ENCODE results near the gene MED12L. TPM values are rescaled to one million over a fixed set of nuclear protein-coding genes. Genes with fewer than 3 reads are reported as not detected.

MED12L gene
- total and polyA plus RNA-seq, 9 of the 15 experiments (the other 6 are each of a cell fraction or from before 2014, with no cell fraction given), result not detected

DNA sequence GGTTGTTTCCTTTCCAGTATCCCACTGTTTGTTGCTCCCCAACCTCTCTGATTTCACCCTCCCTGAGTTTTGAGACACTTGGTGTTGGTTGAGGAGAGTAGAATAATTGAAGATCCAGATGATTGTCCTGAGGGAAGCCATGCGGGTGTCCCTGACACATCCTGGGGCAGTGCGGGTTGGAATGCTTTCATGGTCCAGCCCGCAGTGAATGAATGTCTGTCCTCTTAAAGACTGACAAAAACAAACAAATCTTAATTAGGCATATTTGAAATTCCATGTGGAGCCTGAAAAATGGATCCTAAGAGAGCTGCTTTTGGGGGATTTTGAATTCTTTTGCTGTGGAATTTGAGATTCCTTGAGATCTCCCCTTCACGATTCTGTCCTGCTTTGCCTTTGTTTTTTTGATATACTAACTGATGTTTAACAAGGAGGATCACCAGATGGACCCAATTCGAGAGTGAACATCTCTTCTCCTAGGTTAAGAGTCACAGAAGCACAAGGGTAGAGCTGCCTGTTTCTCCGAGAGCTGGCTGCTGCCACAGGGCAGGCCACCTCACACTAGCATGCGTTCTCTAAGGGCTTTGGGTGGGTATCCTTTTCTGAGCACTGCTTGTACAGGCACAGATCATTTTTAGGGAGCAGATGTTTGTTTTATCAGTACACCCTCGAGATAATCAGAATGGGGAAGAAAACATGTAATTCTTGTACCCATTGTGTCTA is 70.1 kb downstream of the MED12L start (continued):
- TF ChIP-seq, protein P1, sequence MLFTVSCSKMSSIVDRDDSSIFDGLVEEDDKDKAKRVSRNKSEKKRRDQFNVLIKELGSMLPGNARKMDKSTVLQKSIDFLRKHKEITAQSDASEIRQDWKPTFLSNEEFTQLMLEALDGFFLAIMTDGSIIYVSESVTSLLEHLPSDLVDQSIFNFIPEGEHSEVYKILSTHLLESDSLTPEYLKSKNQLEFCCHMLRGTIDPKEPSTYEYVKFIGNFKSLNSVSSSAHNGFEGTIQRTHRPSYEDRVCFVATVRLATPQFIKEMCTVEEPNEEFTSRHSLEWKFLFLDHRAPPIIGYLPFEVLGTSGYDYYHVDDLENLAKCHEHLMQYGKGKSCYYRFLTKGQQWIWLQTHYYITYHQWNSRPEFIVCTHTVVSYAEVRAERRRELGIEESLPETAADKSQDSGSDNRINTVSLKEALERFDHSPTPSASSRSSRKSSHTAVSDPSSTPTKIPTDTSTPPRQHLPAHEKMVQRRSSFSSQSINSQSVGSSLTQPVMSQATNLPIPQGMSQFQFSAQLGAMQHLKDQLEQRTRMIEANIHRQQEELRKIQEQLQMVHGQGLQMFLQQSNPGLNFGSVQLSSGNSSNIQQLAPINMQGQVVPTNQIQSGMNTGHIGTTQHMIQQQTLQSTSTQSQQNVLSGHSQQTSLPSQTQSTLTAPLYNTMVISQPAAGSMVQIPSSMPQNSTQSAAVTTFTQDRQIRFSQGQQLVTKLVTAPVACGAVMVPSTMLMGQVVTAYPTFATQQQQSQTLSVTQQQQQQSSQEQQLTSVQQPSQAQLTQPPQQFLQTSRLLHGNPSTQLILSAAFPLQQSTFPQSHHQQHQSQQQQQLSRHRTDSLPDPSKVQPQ (CRISPR knock-in tag; IDR thresholded peaks at IDR 0.05; ENCODE audit: borderline replicate concordance), result no peak
- TF ChIP-seq HIVEP1 (CRISPR knock-in tag; IDR thresholded peaks at IDR 0.05), result no peak
- TF ChIP-seq, protein P2, sequence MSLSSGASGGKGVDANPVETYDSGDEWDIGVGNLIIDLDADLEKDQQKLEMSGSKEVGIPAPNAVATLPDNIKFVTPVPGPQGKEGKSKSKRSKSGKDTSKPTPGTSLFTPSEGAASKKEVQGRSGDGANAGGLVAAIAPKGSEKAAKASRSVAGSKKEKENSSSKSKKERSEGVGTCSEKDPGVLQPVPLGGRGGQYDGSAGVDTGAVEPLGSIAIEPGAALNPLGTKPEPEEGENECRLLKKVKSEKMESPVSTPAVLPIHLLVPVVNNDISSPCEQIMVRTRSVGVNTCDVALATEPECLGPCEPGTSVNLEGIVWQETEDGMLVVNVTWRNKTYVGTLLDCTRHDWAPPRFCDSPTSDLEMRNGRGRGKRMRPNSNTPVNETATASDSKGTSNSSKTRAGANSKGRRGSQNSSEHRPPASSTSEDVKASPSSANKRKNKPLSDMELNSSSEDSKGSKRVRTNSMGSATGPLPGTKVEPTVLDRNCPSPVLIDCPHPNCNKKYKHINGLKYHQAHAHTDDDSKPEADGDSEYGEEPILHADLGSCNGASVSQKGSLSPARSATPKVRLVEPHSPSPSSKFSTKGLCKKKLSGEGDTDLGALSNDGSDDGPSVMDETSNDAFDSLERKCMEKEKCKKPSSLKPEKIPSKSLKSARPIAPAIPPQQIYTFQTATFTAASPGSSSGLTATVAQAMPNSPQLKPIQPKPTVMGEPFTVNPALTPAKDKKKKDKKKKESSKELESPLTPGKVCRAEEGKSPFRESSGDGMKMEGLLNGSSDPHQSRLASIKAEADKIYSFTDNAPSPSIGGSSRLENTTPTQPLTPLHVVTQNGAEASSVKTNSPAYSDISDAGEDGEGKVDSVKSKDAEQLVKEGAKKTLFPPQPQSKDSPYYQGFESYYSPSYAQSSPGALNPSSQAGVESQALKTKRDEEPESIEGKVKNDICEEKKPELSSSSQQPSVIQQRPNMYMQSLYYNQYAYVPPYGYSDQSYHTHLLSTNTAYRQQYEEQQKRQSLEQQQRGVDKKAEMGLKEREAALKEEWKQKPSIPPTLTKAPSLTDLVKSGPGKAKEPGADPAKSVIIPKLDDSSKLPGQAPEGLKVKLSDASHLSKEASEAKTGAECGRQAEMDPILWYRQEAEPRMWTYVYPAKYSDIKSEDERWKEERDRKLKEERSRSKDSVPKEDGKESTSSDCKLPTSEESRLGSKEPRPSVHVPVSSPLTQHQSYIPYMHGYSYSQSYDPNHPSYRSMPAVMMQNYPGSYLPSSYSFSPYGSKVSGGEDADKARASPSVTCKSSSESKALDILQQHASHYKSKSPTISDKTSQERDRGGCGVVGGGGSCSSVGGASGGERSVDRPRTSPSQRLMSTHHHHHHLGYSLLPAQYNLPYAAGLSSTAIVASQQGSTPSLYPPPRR (CRISPR knock-in tag; IDR thresholded peaks at IDR 0.05; ENCODE audit: borderline replicate concordance), result no peak
- TF ChIP-seq PPARD (CRISPR knock-in tag; IDR thresholded peaks at IDR 0.05), result no peak
- no peak for TF ChIP-seq PHTF2 (CRISPR knock-in tag; IDR thresholded peaks at IDR 0.05)
- no peak for TF ChIP-seq MYC (IDR thresholded peaks at IDR 0.05; ENCODE audit: low read depth, low read length)
- TF ChIP-seq MYC (CRISPR knock-in tag; IDR thresholded peaks at IDR 0.05; ENCODE audit: borderline replicate concordance, low read depth), result no peak
- TF ChIP-seq, protein P3, sequence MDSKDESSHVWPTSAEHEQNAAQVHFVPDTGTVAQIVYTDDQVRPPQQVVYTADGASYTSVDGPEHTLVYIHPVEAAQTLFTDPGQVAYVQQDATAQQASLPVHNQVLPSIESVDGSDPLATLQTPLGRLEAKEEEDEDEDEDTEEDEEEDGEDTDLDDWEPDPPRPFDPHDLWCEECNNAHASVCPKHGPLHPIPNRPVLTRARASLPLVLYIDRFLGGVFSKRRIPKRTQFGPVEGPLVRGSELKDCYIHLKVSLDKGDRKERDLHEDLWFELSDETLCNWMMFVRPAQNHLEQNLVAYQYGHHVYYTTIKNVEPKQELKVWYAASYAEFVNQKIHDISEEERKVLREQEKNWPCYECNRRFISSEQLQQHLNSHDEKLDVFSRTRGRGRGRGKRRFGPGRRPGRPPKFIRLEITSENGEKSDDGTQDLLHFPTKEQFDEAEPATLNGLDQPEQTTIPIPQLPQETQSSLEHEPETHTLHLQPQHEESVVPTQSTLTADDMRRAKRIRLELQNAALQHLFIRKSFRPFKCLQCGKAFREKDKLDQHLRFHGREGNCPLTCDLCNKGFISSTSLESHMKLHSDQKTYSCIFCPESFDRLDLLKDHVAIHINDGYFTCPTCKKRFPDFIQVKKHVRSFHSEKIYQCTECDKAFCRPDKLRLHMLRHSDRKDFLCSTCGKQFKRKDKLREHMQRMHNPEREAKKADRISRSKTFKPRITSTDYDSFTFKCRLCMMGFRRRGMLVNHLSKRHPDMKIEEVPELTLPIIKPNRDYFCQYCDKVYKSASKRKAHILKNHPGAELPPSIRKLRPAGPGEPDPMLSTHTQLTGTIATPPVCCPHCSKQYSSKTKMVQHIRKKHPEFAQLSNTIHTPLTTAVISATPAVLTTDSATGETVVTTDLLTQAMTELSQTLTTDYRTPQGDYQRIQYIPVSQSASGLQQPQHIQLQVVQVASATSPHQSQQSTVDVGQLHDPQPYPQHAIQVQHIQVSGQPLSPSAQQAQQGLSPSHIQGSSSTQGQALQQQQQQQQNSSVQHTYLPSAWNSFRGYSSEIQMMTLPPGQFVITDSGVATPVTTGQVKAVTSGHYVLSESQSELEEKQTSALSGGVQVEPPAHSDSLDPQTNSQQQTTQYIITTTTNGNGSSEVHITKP (IDR thresholded peaks at IDR 0.05; ENCODE audit: partially characterized antibody), result no peak
- TF ChIP-seq ASH1L (IDR thresholded peaks at IDR 0.05; ENCODE audit: borderline replicate concordance, low read depth, partially characterized antibody), result no peak
- TF ChIP-seq NR2C2 (CRISPR knock-in tag; IDR thresholded peaks at IDR 0.05), result no peak
- TF ChIP-seq NR2C2 (tag; IDR thresholded peaks at IDR 0.05), result no peak
- TF ChIP-seq KDM5B (IDR thresholded peaks at IDR 0.05; ENCODE audit: insufficient replicate concordance, low read depth, low read length), result no peak
- TF ChIP-seq SMARCE1 (IDR thresholded peaks at IDR 0.05), result no peak
- no peak for TF ChIP-seq NR4A1 (CRISPR knock-in tag; IDR thresholded peaks at IDR 0.05)
- TF ChIP-seq NR4A1 (tag; IDR thresholded peaks at IDR 0.05), result no peak

Measured in K562 (cell line).